ENCODE measurements around the gene MBOAT1. TPM values are rescaled to one million over a fixed set of nuclear protein-coding genes. Genes with fewer than 3 reads are reported as not detected.

The MBOAT1 gene
- total RNA-seq, 1 experiment from 2014 or later: 39.9 TPM

- H3K27me3 Mint-ChIP-seq (ENCODE audit: unreplicated experiment): no peaks in the 10 kb centered on the region
- peaks cover 13% of the 10 kb centered on the region for H3K36me3 Mint-ChIP-seq (ENCODE audit: insufficient read depth, unreplicated experiment)
- no peak overlapping the region for H3K4me3 Mint-ChIP-seq (ENCODE audit: low read depth, unreplicated experiment)
- peaks cover 44% of the 10 kb centered on the region for H3K4me1 Mint-ChIP-seq (ENCODE audit: low read depth, unreplicated experiment)
- intact Hi-C loops (cut with micrococcal nuclease; ENCODE audit: unreplicated experiment): no loop called here
- BruUV-seq (replicated peaks): no TSS peak
- H3K9me3 Mint-ChIP-seq (ENCODE audit: low read depth, unreplicated experiment): no peaks in the 10 kb centered on the region
- CTCF ChIA-PET: interaction anchor here (0.6 kb wide), 1 partner anchor 15 kb away, joined by 3 read pairs; no protein-coding TSS in a partner anchor
- no peak for DNase-seq
- TF ChIP-seq, protein P1, sequence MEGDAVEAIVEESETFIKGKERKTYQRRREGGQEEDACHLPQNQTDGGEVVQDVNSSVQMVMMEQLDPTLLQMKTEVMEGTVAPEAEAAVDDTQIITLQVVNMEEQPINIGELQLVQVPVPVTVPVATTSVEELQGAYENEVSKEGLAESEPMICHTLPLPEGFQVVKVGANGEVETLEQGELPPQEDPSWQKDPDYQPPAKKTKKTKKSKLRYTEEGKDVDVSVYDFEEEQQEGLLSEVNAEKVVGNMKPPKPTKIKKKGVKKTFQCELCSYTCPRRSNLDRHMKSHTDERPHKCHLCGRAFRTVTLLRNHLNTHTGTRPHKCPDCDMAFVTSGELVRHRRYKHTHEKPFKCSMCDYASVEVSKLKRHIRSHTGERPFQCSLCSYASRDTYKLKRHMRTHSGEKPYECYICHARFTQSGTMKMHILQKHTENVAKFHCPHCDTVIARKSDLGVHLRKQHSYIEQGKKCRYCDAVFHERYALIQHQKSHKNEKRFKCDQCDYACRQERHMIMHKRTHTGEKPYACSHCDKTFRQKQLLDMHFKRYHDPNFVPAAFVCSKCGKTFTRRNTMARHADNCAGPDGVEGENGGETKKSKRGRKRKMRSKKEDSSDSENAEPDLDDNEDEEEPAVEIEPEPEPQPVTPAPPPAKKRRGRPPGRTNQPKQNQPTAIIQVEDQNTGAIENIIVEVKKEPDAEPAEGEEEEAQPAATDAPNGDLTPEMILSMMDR (IDR thresholded peaks at IDR 0.05; ENCODE audit: unreplicated experiment): no peak
- no peak overlapping the region for H3K27ac Mint-ChIP-seq (ENCODE audit: unreplicated experiment)
Measured at GRCh38 chr6:20233007-20233730, 20.9 kb upstream of the MBOAT1 start.

- Mint-ChIP-seq H3K36me3 (ENCODE audit: insufficient read depth, unreplicated experiment) (peaks cover 11% of the 10 kb centered on the region), H3K4me1 (ENCODE audit: low read depth, unreplicated experiment) (peaks cover 34% of the 10 kb centered on the region), H3K9me3 (ENCODE audit: low read depth, unreplicated experiment) (no peaks in the 10 kb centered on the region), H3K27me3 (ENCODE audit: unreplicated experiment) (no peaks in the 10 kb centered on the region), H3K27ac (ENCODE audit: unreplicated experiment) (no peak overlapping the region), H3K4me3 (ENCODE audit: low read depth, unreplicated experiment) (no peak overlapping the region)
- CTCF ChIA-PET: no interaction called here
- intact Hi-C loops (cut with micrococcal nuclease; ENCODE audit: unreplicated experiment): no loop called here
- no TSS peak for BruUV-seq (replicated peaks)
- DNase-seq: no peak
- TF ChIP-seq, protein P1 (IDR thresholded peaks at IDR 0.05; ENCODE audit: unreplicated experiment): no peak
Measured at GRCh38 chr6:20232188-20232587, 19.9 kb upstream of the MBOAT1 start.

- H3K9me3 Mint-ChIP-seq (ENCODE audit: low read depth, unreplicated experiment): no peaks in the 10 kb centered on the region
- no peak overlapping the region for H3K4me3 Mint-ChIP-seq (ENCODE audit: low read depth, unreplicated experiment)
- DNase-seq: no peak
- H3K4me1 Mint-ChIP-seq (ENCODE audit: low read depth, unreplicated experiment): peaks cover 17% of the 10 kb centered on the region
- intact Hi-C loops (cut with micrococcal nuclease; ENCODE audit: unreplicated experiment): loop anchor here (1.0 kb wide), 1 partner anchor 44 kb away; no protein-coding TSS in a partner anchor
- CTCF ChIA-PET: no interaction called here
- H3K36me3 Mint-ChIP-seq (ENCODE audit: insufficient read depth, unreplicated experiment): peaks cover 3% of the 10 kb centered on the region
- TF ChIP-seq, protein P1 (IDR thresholded peaks at IDR 0.05; ENCODE audit: unreplicated experiment): no peak
- no peaks in the 10 kb centered on the region for H3K27me3 Mint-ChIP-seq (ENCODE audit: unreplicated experiment)
- BruUV-seq (replicated peaks): no TSS peak
- no peak overlapping the region for H3K27ac Mint-ChIP-seq (ENCODE audit: unreplicated experiment)
Measured at GRCh38 chr6:20230401-20231119, 18.3 kb upstream of the MBOAT1 start.

GRCh38 chr6:20229881-20230280, 17.6 kb upstream of the MBOAT1 start:
- CTCF ChIA-PET: no interaction called here
- no TSS peak for BruUV-seq (replicated peaks)
- no peak for DNase-seq
- Mint-ChIP-seq H3K4me1 (ENCODE audit: low read depth, unreplicated experiment) (peaks cover 12% of the 10 kb centered on the region), H3K36me3 (ENCODE audit: insufficient read depth, unreplicated experiment) (no peaks in the 10 kb centered on the region), H3K27ac (ENCODE audit: unreplicated experiment) (no peak overlapping the region), H3K27me3 (ENCODE audit: unreplicated experiment) (no peaks in the 10 kb centered on the region), H3K9me3 (ENCODE audit: low read depth, unreplicated experiment) (no peaks in the 10 kb centered on the region), H3K4me3 (ENCODE audit: low read depth, unreplicated experiment) (no peak overlapping the region)
- TF ChIP-seq, protein P1 (IDR thresholded peaks at IDR 0.05; ENCODE audit: unreplicated experiment): no peak
- intact Hi-C loops (cut with micrococcal nuclease; ENCODE audit: unreplicated experiment): loop anchor here (1.0 kb wide), 1 partner anchor 44 kb away; no protein-coding TSS in a partner anchor

All from Calu3 (cell line).